ENCODE results near the gene HOMER2. TPM values are rescaled to one million over a fixed set of nuclear protein-coding genes. Genes with fewer than 3 reads are reported as not detected.
"Not testable (repeated sequence)": the region's sequence is repeated elsewhere in the genome, so short reads cannot be mapped to it uniquely, and the experiment has no call there.

The HOMER2 gene
- total RNA-seq, 1 donor from 2014 or later, result 12.2 TPM

DNA sequence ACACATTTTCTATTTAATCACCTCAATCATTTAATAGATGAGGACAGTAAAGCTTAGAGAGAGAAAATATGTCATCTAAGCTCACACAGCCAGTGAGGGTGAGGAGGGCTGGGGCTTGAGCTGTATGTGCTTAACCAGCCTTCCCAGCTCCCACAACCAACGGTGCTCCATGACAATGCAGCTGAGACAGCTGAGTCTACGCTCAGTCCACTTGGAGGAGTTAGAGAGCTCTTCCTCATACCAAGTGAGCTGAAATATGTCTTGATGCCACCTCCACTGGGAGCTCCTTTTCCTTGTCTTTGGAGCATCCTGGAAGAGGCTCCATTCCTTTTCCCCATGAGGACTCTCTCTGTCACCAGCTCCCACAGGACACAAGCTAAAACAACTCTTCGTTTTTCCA, 9.3 kb downstream of the HOMER2 start:
- no peak overlapping the region for H3K4me2 ChIP-seq (ENCODE audit: low read length)
- H3K27me3 ChIP-seq (ENCODE audit: insufficient read depth, low read length), result no peaks in the 10 kb centered on the region
- DNase-seq (ENCODE audit: low read depth) (no peak), FAIRE-seq (no peak)
- Mint-ChIP-seq H3K36me3 (ENCODE audit: low read depth, unreplicated experiment) (no peaks in the 10 kb centered on the region), H3K9me3 (ENCODE audit: unreplicated experiment) (peaks cover 2% of the 10 kb centered on the region), H3K27me3 (ENCODE audit: low read depth, unreplicated experiment) (peaks cover 5% of the 10 kb centered on the region), H3K4me1 (ENCODE audit: low read depth, unreplicated experiment) (peaks cover 2% of the 10 kb centered on the region), H3K4me3 (ENCODE audit: unreplicated experiment) (no peak overlapping the region), H3K27ac (ENCODE audit: unreplicated experiment) (peak overlapping the region; percentile 60)
- peaks cover 17% of the 10 kb centered on the region for H3K79me2 ChIP-seq (ENCODE audit: insufficient read depth, low read length)
- H3K4me1 ChIP-seq (ENCODE audit: insufficient read depth, low read length), result peaks cover 4% of the 10 kb centered on the region
- H3K36me3 ChIP-seq (ENCODE audit: insufficient read depth, low read length), result no peaks in the 10 kb centered on the region
- TF ChIP-seq, protein P1, sequence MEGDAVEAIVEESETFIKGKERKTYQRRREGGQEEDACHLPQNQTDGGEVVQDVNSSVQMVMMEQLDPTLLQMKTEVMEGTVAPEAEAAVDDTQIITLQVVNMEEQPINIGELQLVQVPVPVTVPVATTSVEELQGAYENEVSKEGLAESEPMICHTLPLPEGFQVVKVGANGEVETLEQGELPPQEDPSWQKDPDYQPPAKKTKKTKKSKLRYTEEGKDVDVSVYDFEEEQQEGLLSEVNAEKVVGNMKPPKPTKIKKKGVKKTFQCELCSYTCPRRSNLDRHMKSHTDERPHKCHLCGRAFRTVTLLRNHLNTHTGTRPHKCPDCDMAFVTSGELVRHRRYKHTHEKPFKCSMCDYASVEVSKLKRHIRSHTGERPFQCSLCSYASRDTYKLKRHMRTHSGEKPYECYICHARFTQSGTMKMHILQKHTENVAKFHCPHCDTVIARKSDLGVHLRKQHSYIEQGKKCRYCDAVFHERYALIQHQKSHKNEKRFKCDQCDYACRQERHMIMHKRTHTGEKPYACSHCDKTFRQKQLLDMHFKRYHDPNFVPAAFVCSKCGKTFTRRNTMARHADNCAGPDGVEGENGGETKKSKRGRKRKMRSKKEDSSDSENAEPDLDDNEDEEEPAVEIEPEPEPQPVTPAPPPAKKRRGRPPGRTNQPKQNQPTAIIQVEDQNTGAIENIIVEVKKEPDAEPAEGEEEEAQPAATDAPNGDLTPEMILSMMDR (IDR thresholded peaks at IDR 0.05; ENCODE audit: insufficient read depth, low read depth, low read length), result no peak
- TF ChIP-seq EZH2 (IDR thresholded peaks at IDR 0.05; ENCODE audit: insufficient read depth, low read length), result no peak
- H3K9ac ChIP-seq (ENCODE audit: low read length), result no peak overlapping the region
- no peaks in the 10 kb centered on the region for H3K9me3 ChIP-seq (ENCODE audit: insufficient read depth, low read depth, low read length)
- no peak overlapping the region for H2AFZ ChIP-seq (ENCODE audit: low read depth, low read length)
- H3K4me3 ChIP-seq (ENCODE audit: insufficient read depth, low read depth, low read length), result no peak overlapping the region
- H3K27ac ChIP-seq (ENCODE audit: low read depth, low read length), result no peak overlapping the region
- H4K20me1 ChIP-seq (ENCODE audit: insufficient read depth, low read length), result no peaks in the 10 kb centered on the region

DNA sequence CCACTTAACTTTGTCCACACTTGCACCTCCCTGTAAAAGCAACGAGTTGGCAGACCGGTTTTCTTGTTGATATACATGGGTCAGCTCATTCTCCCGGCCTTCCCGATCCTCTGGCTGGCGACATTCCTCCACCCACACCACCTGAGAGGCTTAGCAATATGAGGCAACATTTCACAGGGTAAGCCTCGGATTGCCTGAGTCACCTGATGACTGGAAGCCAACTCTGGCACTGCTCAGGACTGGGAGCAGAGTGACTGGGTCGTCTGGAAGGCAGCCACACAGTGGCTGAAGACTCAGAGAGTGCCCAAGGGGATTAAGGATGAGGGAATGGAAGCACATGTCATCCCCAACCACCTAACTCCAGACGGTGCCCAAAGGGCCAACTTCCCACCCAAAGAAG, 9.8 kb downstream of the HOMER2 start:
- no peak for TF ChIP-seq EZH2 (IDR thresholded peaks at IDR 0.05; ENCODE audit: insufficient read depth, low read length)
- TF ChIP-seq, protein P1 (IDR thresholded peaks at IDR 0.05; ENCODE audit: insufficient read depth, low read depth, low read length), result no peak
- Histone ChIP-seq H3K4me2 (ENCODE audit: low read length) (peak overlapping the region; percentile 47), H3K27ac (ENCODE audit: low read depth, low read length) (no peak overlapping the region), H3K4me1 (ENCODE audit: insufficient read depth, low read length) (peaks cover 4% of the 10 kb centered on the region), H3K4me3 (ENCODE audit: insufficient read depth, low read depth, low read length) (no peak overlapping the region), H3K36me3 (ENCODE audit: insufficient read depth, low read length) (no peaks in the 10 kb centered on the region), H3K79me2 (ENCODE audit: insufficient read depth, low read length) (peaks cover 17% of the 10 kb centered on the region), H3K9ac (ENCODE audit: low read length) (no peak overlapping the region), H2AFZ (ENCODE audit: low read depth, low read length) (no peak overlapping the region), H4K20me1 (ENCODE audit: insufficient read depth, low read length) (no peaks in the 10 kb centered on the region), H3K27me3 (ENCODE audit: insufficient read depth, low read length) (no peaks in the 10 kb centered on the region), H3K9me3 (ENCODE audit: insufficient read depth, low read depth, low read length) (no peaks in the 10 kb centered on the region)
- H3K9me3 Mint-ChIP-seq (ENCODE audit: unreplicated experiment), result peaks cover 2% of the 10 kb centered on the region
- H3K4me1 Mint-ChIP-seq (ENCODE audit: low read depth, unreplicated experiment), result peaks cover 2% of the 10 kb centered on the region
- H3K27ac Mint-ChIP-seq (ENCODE audit: unreplicated experiment), result peak overlapping the region; percentile 77
- DNase-seq (ENCODE audit: low read depth), result peak; percentile 66
- H3K27me3 Mint-ChIP-seq (ENCODE audit: low read depth, unreplicated experiment), result peaks cover 5% of the 10 kb centered on the region
- peak; percentile 9 for FAIRE-seq
- no peak overlapping the region for H3K4me3 Mint-ChIP-seq (ENCODE audit: unreplicated experiment)
- no peaks in the 10 kb centered on the region for H3K36me3 Mint-ChIP-seq (ENCODE audit: low read depth, unreplicated experiment)

DNA sequence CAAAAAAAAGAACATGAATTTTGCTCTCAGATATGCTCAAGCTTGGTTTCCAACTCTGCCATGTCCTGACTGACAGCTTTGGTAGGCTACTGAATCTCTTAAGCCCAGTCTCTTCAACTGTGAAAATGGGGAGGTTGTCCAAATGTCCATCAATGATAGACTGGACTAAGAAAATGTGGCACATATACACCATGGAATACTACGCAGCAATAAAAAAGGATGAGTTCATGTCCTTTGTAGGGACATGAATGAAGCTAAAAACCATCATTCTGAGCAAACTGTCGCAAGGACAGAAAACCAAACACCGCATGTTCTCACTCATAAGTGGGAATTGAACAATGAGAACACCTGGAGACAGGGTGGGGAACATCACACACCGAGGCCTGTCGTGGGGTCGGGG, 12.8 kb downstream of the HOMER2 start:
- peaks cover 22% of the 10 kb centered on the region for H3K4me1 Mint-ChIP-seq (ENCODE audit: low read depth, unreplicated experiment)
- not testable (repeated sequence) for FAIRE-seq; H3K27me3 Mint-ChIP-seq (ENCODE audit: low read depth, unreplicated experiment); H3K9me3 Mint-ChIP-seq (ENCODE audit: unreplicated experiment); H3K27ac Mint-ChIP-seq (ENCODE audit: unreplicated experiment); H3K9ac ChIP-seq (ENCODE audit: low read length); H3K27me3 ChIP-seq (ENCODE audit: insufficient read depth, low read length); H3K4me3 ChIP-seq (ENCODE audit: insufficient read depth, low read depth, low read length); H3K36me3 ChIP-seq (ENCODE audit: insufficient read depth, low read length); H3K4me1 ChIP-seq (ENCODE audit: insufficient read depth, low read length); H2AFZ ChIP-seq (ENCODE audit: low read depth, low read length); H3K79me2 ChIP-seq (ENCODE audit: insufficient read depth, low read length); H4K20me1 ChIP-seq (ENCODE audit: insufficient read depth, low read length); H3K27ac ChIP-seq (ENCODE audit: low read depth, low read length); DNase-seq (ENCODE audit: low read depth); H3K36me3 Mint-ChIP-seq (ENCODE audit: low read depth, unreplicated experiment); H3K9me3 ChIP-seq (ENCODE audit: insufficient read depth, low read depth, low read length); H3K4me3 Mint-ChIP-seq (ENCODE audit: unreplicated experiment); H3K4me2 ChIP-seq (ENCODE audit: low read length)
